Stomach (tissue), 9 donors: Measurements from ENCODE around the gene CTIF. TPM values are rescaled to one million over a fixed set of nuclear protein-coding genes. Genes with fewer than 3 reads are reported as not detected.

Experiments used
- DNase-seq, 2 donors: peaks; one replicate each; pipeline versions ENCODE4 v3.0.0 to v3.0.0-alpha.2; 2013 to 2019
- H3K27ac ChIP-seq, 5 donors: fragments of 200-600 bp in 4 of 5; sonication (generic) in 4 of 5; one replicate each; pipeline ENCODE4 v1.5.1; 2013 to 2019; ENCODE audit warnings: mild to moderate bottlenecking in 1 of 5, moderate library complexity in 1 of 5
- H3K27me3 ChIP-seq, 3 donors: fragments of 200-600 bp; sonication (generic); one replicate each; pipeline ENCODE4 v1.5.1; 2017 to 2019; ENCODE audit warnings: mixed run types in 1 of 3
- H3K36me3 ChIP-seq, 4 donors: fragments of 200-600 bp; sonication (generic); 1 replicate in 3 of 4; 2 replicates in 1 of 4; pipeline ENCODE4 v1.5.1; 2016 to 2019
- H3K4me1 ChIP-seq, 4 donors: fragments of 200-600 bp; sonication (generic); one replicate each; pipeline ENCODE4 v1.5.1; 2016 to 2019
- H3K4me3 ChIP-seq, 4 donors: fragments of 200-600 bp; sonication (generic) in 3 of 4; one replicate each; pipeline ENCODE4 v1.5.1; 2016 to 2019; ENCODE audit warnings: mild to moderate bottlenecking in 1 of 4
- H3K9me3 ChIP-seq, 4 donors: fragments of 200-600 bp; sonication (generic); one replicate each; pipeline ENCODE4 v1.5.1; 2016 to 2019
- EP300 ChIP-seq: sonication (generic); formaldehyde crosslinking; IDR thresholded peaks from one replicate; pipeline ENCODE4 v1.6.1; 2017; ENCODE audit warnings: antibody characterized with exemption
- POLR2A ChIP-seq, 4 donors: fragments of 450-650 bp; IDR thresholded peaks; one replicate each; pipeline ENCODE4 v1.6.1; 2016; ENCODE audit warnings: antibody characterized with exemption in 4 of 4, control low read depth in 2 of 4, mild to moderate bottlenecking in 1 of 4, moderate library complexity in 1 of 4
- POLR2AphosphoS5 ChIP-seq, 3 donors: sonication (generic); formaldehyde crosslinking; IDR thresholded peaks; one replicate each; pipeline ENCODE4 v1.6.1; 2016; ENCODE audit warnings: antibody characterized with exemption in 3 of 3
- WGBS, 5 donors: extraction: QIAGEN DNeasy Blood & Tissue Kit in 3 of 5; methylation state at CpG; one replicate each; pipeline versions ENCODE4 v1.1.5 to v1.1.7; 2013 to 2018; 5-methylcytosine and 5-hydroxymethylcytosine counted together
- intact Hi-C: fragments of 100-400 bp; cut with DNase I; formaldehyde crosslinking; loops from one replicate; pipeline ENCODE4 v1.15.1; 2023; ENCODE audit warnings: low total_unique reads
- polyA plus RNA-seq, 3 donors: library from polyadenylated mRNA; stranded (reverse); fragments of 200-250 nt; gene quantifications; one replicate each; pipeline ENCODE4 v1.2.3, GENCODE V29; 2013
- total RNA-seq, 5 donors: library from RNA; depleted of rRNA; stranded (reverse); fragments of >200 nt; gene quantifications; one replicate each; pipeline versions ENCODE4 v1.1.0 to v1.2.3, GENCODE V29; 2014 to 2016
- TF ChIP-seq, protein P1 (sequence below), 7 experiments: fragments of 450-650 bp in 4 of 7; fragments of 200-600 bp in 3 of 7; sonication (generic) in 3 of 7; IDR thresholded peaks; one replicate each; pipeline ENCODE4 v1.5.1; 2016 to 2019; ENCODE audit warnings: antibody characterized with exemption in 7 of 7, control low read depth in 2 of 7, mild to moderate bottlenecking in 1 of 7
- donor health status: healthy with polysubstance abuse.
- donor health status: Bipolar disorder and iron deficiency.
- donor health status: healthy.

CTIF gene
- total and polyA plus RNA-seq, 8 donors = 16.3 to 105 (median 30.3) TPM

- Histone ChIP-seq H3K9me3 (no peaks in the 10 kb centered on the region), H3K4me3 (no peak overlapping the region), H3K27ac (no peak overlapping the region), H3K27me3 (no peaks in the 10 kb centered on the region), H3K4me1 (peaks cover 0 to 11% (median 5%) of the 10 kb centered on the region in 4 donors), H3K36me3 (peaks cover 15 to 76% (median 63%) of the 10 kb centered on the region in 4 donors)
- TF ChIP-seq POLR2AphosphoS5 (IDR thresholded peaks at IDR 0.05) = no peak
- 73 to 88% (median 81%) methylated on average over 6 of the region's 6 CpGs for WGBS, 5 donors
- no peak for DNase-seq
- intact Hi-C loops = no loop called here
Measured at GRCh38 chr18:48765053-48765452, 226.2 kb downstream of the CTIF start.

DNA sequence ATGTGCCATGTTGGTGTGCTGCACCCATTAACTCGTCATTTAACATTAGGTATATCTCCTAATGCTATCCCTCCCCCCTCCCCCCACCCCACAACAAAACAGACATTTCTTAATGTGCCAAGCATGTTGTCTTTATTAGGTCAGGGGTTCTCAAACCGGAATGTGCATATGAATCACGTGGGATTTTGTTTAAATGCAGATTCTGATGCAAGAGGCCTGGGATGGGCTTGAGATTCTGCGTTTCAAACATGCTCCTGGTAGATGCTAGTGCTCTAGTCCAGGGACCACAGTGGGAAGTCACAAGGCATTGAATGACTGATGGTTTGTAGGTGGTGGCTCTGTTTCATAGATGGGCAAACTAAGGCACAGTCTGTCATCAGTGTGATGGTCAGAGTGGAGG is 227.2 kb downstream of the CTIF start:
- intact Hi-C loops = no loop called here
- Histone ChIP-seq H3K4me1 (peaks cover 0 to 11% (median 5%) of the 10 kb centered on the region in 4 donors), H3K27ac (no peak overlapping the region), H3K36me3 (peaks cover 15 to 79% (median 62%) of the 10 kb centered on the region in 4 donors), H3K9me3 (no peaks in the 10 kb centered on the region), H3K27me3 (no peaks in the 10 kb centered on the region), H3K4me3 (no peak overlapping the region)
- no peak for DNase-seq
- WGBS, 5 donors = 78 to 90% (median 84%) methylated on average over 3 to 4 of the region's 4 CpGs
- no peak for TF ChIP-seq POLR2AphosphoS5 (IDR thresholded peaks at IDR 0.05)

DNA sequence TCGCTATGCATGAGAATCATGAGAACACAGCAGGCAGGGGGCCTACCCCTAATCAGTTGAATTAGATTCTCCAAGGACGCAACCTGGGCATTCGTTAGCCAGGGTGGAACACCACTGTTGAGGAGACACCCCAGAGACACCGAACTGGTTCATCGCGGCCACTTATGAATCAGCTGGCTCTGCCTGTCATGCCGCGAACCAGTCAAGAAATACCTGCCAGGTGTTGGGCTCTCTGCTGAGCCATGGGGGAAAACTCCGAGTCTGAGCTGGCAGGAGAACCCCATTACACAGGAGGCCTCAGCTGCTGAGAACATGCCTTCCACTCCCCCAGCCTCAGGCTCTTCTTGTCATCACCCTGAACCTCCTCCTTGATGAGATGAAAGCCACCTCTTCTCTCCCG is 227.7 kb downstream of the CTIF start:
- intact Hi-C loops = no loop called here
- peaks cover 2 to 15% (median 7%) of the 10 kb centered on the region in 4 donors for H3K4me1 ChIP-seq
- DNase-seq = no peak
- TF ChIP-seq POLR2AphosphoS5 (IDR thresholded peaks at IDR 0.05) = no peak
- TF ChIP-seq, protein P1, sequence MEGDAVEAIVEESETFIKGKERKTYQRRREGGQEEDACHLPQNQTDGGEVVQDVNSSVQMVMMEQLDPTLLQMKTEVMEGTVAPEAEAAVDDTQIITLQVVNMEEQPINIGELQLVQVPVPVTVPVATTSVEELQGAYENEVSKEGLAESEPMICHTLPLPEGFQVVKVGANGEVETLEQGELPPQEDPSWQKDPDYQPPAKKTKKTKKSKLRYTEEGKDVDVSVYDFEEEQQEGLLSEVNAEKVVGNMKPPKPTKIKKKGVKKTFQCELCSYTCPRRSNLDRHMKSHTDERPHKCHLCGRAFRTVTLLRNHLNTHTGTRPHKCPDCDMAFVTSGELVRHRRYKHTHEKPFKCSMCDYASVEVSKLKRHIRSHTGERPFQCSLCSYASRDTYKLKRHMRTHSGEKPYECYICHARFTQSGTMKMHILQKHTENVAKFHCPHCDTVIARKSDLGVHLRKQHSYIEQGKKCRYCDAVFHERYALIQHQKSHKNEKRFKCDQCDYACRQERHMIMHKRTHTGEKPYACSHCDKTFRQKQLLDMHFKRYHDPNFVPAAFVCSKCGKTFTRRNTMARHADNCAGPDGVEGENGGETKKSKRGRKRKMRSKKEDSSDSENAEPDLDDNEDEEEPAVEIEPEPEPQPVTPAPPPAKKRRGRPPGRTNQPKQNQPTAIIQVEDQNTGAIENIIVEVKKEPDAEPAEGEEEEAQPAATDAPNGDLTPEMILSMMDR (IDR thresholded peaks at IDR 0.05) = no peak
- no peak for TF ChIP-seq EP300
- no peak for TF ChIP-seq POLR2A (IDR thresholded peaks at IDR 0.05)
- WGBS, 5 donors = 91 to 96% (median 94%) methylated on average over 10 of the region's 10 CpGs
- H3K27me3 ChIP-seq = no peaks in the 10 kb centered on the region
- H3K9me3 ChIP-seq = no peaks in the 10 kb centered on the region
- no peak overlapping the region for H3K4me3 ChIP-seq
- H3K36me3 ChIP-seq = peaks cover 13 to 74% (median 57%) of the 10 kb centered on the region in 4 donors
- no peak overlapping the region for H3K27ac ChIP-seq

DNA sequence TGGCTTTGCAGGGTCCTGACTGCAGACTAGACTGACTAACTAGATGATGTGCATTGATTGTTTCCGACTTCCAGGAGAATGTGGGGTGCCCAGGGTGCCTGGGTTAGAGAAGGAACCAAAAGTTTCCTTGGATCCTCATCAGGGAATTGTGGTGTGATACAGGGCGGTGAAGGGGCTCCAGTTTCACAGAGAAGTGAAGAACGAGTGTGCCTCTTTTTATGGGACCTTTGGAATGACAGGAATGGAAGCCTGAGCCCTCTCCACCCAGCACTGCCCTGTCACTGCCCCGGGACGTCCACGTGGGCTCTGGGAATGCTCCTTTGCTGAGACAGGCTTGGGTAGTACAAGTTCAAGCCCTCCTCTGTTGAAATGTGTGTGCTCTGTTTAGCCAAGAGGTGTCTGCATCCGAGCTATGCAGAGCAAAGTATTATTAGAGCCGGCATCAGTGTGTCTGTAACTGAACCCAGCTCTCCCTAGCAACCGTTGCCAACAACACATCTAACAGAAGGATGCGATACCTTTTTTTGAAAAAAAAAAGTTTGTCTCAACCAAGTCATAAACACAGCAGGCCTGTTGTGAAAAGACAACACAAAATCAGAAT is 228.4 kb downstream of the CTIF start:
- Histone ChIP-seq H3K9me3 (no peaks in the 10 kb centered on the region), H3K27ac (peak overlapping the region in 1 of 5 donors; percentile 53), H3K36me3 (peaks cover 8 to 67% (median 51%) of the 10 kb centered on the region in 4 donors), H3K27me3 (no peaks in the 10 kb centered on the region), H3K4me3 (no peak overlapping the region), H3K4me1 (peaks cover 5 to 19% (median 12%) of the 10 kb centered on the region in 4 donors)
- intact Hi-C loops = no loop called here
- peak in 1 of 2 donors; percentile 71 for DNase-seq
- WGBS, 5 donors = 64 to 86% (median 80%) methylated on average over 10 of the region's 10 CpGs
- no peak for TF ChIP-seq POLR2A (IDR thresholded peaks at IDR 0.05)
- TF ChIP-seq POLR2AphosphoS5 (IDR thresholded peaks at IDR 0.05) = peak in 1 of 3 donors; percentile 2
- TF ChIP-seq, protein P1 (IDR thresholded peaks at IDR 0.05) = no peak

DNA sequence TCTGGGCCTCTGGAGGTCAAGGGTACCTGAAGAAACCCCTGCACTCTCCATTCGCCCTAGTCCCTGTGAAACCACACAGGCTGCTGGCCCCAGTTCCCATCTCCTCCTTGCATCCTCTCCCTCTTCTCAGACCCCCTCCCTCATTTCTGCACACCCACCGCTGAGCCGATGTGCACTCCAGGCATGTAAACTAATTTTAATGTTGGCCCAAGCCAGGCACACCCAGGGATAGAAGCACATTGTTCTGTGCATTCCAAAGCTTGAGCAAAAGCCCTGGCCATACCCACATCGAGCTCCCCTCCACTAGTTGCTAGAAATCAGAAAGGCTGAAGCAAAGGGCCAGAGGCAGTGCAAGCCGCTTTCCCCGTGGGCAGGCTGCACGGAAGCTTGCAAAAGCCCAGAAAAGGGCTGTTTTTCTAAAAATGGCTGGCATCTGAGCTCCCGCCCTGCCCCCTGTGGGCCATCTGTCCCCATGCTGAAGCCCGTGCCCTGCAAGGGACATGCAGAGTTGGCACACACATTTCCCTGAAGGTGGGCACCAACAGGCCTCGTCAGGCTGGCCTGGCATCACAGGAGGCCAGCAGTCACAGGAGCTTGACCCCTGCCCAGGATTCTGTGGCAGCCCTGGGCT is 230.3 kb downstream of the CTIF start:
- H3K36me3 ChIP-seq = peaks cover 6 to 51% (median 36%) of the 10 kb centered on the region in 4 donors
- no peak for DNase-seq
- no peak overlapping the region for H3K27ac ChIP-seq
- no peaks in the 10 kb centered on the region for H3K9me3 ChIP-seq
- intact Hi-C loops = no loop called here
- 80 to 84% (median 82%) methylated on average over 7 to 10 of the region's 10 CpGs for WGBS, 5 donors
- no peak overlapping the region for H3K4me3 ChIP-seq
- H3K27me3 ChIP-seq = no peaks in the 10 kb centered on the region
- peaks cover 5 to 8% (median 7%) of the 10 kb centered on the region in 4 donors for H3K4me1 ChIP-seq
- TF ChIP-seq, protein P1 (IDR thresholded peaks at IDR 0.05) = no peak
- TF ChIP-seq POLR2AphosphoS5 (IDR thresholded peaks at IDR 0.05) (no peak), EP300 (no peak), POLR2A (IDR thresholded peaks at IDR 0.05) (no peak)
